HL-60 (cell line): ENCODE measurements around the gene ZNF184.

Source experiments
- DNase-seq, 2 experiments: peaks; one replicate each; pipeline ENCODE4 v3.0.0-alpha.2; 2010 to 2020; ENCODE audit warnings: low read depth in 1 of 2, low spot score in 1 of 2
- H3K27ac ChIP-seq: fragments of 250-450 bp; sonication (Bioruptor Pico); replicated peaks from 2 replicates; pipeline ENCODE4 v1.5.1; 2020; ENCODE audit warnings: mild to moderate bottlenecking, moderate library complexity
- H3K27me3 ChIP-seq: fragments of 250-450 bp; sonication (Bioruptor Pico); 2 replicates; pipeline ENCODE4 v1.5.1; 2021; ENCODE audit warnings: mild to moderate bottlenecking, moderate library complexity; ENCODE audit not compliant: insufficient read depth, poor library complexity, severe bottlenecking
- H3K4me3 ChIP-seq: replicated peaks from 2 replicates; pipeline ENCODE4 v1.5.1; 2011; ENCODE audit warnings: mild to moderate bottlenecking, control low read depth, low read length; ENCODE audit not compliant: insufficient read depth
- GABPA ChIP-seq: IDR thresholded peaks from 2 replicates; pipeline ENCODE4 v1.6.1; 2012; ENCODE audit warnings: low read depth
- POLR2AphosphoS5 ChIP-seq: IDR thresholded peaks from 2 replicates; pipeline ENCODE4 v1.6.1; 2012; ENCODE audit warnings: low read depth
- SPI1 ChIP-seq: IDR thresholded peaks from 2 replicates; pipeline ENCODE4 v1.6.1; 2012; ENCODE audit warnings: low read depth, mild to moderate bottlenecking, borderline replicate concordance
- TF ChIP-seq, protein P1 (sequence below): IDR thresholded peaks from 2 replicates; pipeline ENCODE4 v1.6.1; 2012; ENCODE audit warnings: low read depth; ENCODE audit not compliant: insufficient replicate concordance
- TF ChIP-seq, protein P2 (sequence below): IDR thresholded peaks from one replicate; pipeline ENCODE4 v1.5.1; 2011; ENCODE audit warnings: low read length, control low read depth, inconsistent platforms; ENCODE audit not compliant: insufficient read depth

Gene ZNF184

DNA sequence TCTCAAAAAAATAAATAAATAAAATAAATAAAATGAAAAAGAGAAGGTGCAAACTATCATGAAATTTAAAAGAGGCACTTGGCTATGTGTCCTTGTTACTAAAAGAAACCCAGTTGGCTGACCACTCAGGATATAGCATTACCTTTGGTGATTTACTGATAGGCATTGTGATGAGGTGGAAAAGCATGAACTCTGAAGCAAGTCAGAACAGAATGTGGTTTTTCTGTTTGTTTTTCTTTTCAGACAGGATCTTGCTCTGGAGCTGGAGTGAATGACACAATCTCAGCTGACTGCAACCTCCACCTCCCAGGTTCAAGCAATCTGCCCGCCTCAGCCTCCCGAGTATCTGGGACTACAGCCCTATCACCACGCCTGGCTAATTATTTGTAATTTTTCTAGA is 31.9 kb downstream of the ZNF184 start:
- no peak for DNase-seq

DNA sequence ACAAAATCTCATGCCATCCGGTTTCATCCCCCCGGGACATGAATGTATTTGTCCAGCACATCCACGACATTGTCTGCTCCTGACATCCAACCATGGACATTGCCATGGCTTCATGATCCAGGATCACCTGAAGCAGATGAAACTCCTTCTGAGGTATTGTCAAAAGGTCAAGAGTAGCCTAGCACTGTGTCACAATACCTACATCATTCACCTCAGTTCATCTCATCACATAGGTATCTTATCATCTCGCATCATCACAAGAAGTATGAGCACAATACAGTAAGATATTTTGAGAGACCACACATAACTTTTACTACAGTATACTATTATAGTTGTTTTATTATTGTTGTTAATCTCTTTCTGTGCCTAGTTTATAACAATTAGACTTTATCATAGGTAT is 33.5 kb downstream of the ZNF184 start:
- Histone ChIP-seq H3K4me3 (no peak overlapping the region), H3K27me3 (no peaks in the 10 kb centered on the region), H3K27ac (no peak overlapping the region)
- no peak for DNase-seq
- TF ChIP-seq, protein P1, sequence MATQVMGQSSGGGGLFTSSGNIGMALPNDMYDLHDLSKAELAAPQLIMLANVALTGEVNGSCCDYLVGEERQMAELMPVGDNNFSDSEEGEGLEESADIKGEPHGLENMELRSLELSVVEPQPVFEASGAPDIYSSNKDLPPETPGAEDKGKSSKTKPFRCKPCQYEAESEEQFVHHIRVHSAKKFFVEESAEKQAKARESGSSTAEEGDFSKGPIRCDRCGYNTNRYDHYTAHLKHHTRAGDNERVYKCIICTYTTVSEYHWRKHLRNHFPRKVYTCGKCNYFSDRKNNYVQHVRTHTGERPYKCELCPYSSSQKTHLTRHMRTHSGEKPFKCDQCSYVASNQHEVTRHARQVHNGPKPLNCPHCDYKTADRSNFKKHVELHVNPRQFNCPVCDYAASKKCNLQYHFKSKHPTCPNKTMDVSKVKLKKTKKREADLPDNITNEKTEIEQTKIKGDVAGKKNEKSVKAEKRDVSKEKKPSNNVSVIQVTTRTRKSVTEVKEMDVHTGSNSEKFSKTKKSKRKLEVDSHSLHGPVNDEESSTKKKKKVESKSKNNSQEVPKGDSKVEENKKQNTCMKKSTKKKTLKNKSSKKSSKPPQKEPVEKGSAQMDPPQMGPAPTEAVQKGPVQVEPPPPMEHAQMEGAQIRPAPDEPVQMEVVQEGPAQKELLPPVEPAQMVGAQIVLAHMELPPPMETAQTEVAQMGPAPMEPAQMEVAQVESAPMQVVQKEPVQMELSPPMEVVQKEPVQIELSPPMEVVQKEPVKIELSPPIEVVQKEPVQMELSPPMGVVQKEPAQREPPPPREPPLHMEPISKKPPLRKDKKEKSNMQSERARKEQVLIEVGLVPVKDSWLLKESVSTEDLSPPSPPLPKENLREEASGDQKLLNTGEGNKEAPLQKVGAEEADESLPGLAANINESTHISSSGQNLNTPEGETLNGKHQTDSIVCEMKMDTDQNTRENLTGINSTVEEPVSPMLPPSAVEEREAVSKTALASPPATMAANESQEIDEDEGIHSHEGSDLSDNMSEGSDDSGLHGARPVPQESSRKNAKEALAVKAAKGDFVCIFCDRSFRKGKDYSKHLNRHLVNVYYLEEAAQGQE, result no peak
- TF ChIP-seq POLR2AphosphoS5 (no peak), SPI1 (no peak)
- TF ChIP-seq, protein P2, sequence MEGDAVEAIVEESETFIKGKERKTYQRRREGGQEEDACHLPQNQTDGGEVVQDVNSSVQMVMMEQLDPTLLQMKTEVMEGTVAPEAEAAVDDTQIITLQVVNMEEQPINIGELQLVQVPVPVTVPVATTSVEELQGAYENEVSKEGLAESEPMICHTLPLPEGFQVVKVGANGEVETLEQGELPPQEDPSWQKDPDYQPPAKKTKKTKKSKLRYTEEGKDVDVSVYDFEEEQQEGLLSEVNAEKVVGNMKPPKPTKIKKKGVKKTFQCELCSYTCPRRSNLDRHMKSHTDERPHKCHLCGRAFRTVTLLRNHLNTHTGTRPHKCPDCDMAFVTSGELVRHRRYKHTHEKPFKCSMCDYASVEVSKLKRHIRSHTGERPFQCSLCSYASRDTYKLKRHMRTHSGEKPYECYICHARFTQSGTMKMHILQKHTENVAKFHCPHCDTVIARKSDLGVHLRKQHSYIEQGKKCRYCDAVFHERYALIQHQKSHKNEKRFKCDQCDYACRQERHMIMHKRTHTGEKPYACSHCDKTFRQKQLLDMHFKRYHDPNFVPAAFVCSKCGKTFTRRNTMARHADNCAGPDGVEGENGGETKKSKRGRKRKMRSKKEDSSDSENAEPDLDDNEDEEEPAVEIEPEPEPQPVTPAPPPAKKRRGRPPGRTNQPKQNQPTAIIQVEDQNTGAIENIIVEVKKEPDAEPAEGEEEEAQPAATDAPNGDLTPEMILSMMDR, result no peak

More for the DNA sequence above, 31.9 kb downstream of the ZNF184 start:
- H3K27me3 ChIP-seq, result no peaks in the 10 kb centered on the region
- H3K27ac ChIP-seq, result no peak overlapping the region
- TF ChIP-seq POLR2AphosphoS5 (no peak), SPI1 (no peak), GABPA (no peak)
- TF ChIP-seq, protein P1, result no peak
- TF ChIP-seq, protein P2, result no peak
- H3K4me3 ChIP-seq, result no peak overlapping the region

DNA sequence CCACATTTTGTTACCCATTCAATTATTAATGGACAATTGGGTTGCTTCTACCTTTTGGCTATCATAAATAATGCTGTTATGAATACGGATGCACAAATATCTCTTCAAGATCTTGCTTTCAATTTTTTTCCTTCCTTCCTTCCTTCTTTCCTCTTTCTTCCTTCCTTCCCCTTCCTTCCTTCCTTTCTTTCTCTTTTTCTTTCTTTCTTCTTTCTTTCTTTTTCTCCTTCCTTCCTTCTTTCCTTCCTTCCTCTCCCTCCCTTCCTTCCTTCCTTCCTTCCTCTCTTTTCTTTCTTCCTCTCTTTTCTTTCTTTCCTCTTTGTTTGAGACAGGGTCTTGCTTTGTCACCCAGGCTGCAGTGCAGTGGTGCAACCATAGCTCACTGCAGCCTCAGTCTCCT is 39.2 kb downstream of the ZNF184 start:
- Histone ChIP-seq H3K27ac (no peak overlapping the region), H3K4me3 (no peak overlapping the region), H3K27me3 (no peaks in the 10 kb centered on the region)
- TF ChIP-seq, protein P2, result no peak
- TF ChIP-seq GABPA, result no peak
- TF ChIP-seq SPI1, result no peak
- TF ChIP-seq POLR2AphosphoS5, result no peak
- TF ChIP-seq, protein P1, result no peak
- DNase-seq, result no peak
